Measurements from ENCODE around the gene JUP. TPM values are rescaled to one million over a fixed set of nuclear protein-coding genes. Genes with fewer than 3 reads are reported as not detected.

Gene JUP
- total and polyA plus RNA-seq, 2 of the 13 experiments (the other 11 are each of a cell fraction or from before 2014, with no cell fraction given): 12.1 to 20.6 TPM

GRCh38 chr17:41738077-41738800 lies 48.3 kb downstream of the JUP start (continued):
- TF ChIP-seq MNT (IDR thresholded peaks at IDR 0.05) (peak; percentile 26; the same call in 1 of the 2 replicates), ZNF770 (CRISPR knock-in tag; IDR thresholded peaks at IDR 0.05) (no peak), ZNF670 (CRISPR knock-in tag; IDR thresholded peaks at IDR 0.05; ENCODE audit: borderline replicate concordance) (no peak), ZC3H13 (CRISPR knock-in tag; IDR thresholded peaks at IDR 0.05) (no peak), ZNF282 (IDR thresholded peaks at IDR 0.05; ENCODE audit: partially characterized antibody) (no peak), ZNF431 (CRISPR knock-in tag; IDR thresholded peaks at IDR 0.05; ENCODE audit: borderline replicate concordance, low read depth) (peak; percentile 56; the same call in 1 of the 2 replicates), HMG20B (CRISPR knock-in tag; conservative IDR thresholded peaks at IDR 0.05) (no peak), ZNF639 (CRISPR knock-in tag; conservative IDR thresholded peaks at IDR 0.05) (no peak), SETDB1 (CRISPR knock-in tag; IDR thresholded peaks at IDR 0.05; ENCODE audit: borderline replicate concordance) (no peak), DR1 (CRISPR knock-in tag; IDR thresholded peaks at IDR 0.05) (no peak), ATF2 (CRISPR knock-in tag; IDR thresholded peaks at IDR 0.05) (peak; percentile 67; the same call in 1 of the 2 replicates), CBX1 (IDR thresholded peaks at IDR 0.05; ENCODE audit: low read depth) (no peak), ZSCAN31 (CRISPR knock-in tag; IDR thresholded peaks at IDR 0.05; ENCODE audit: low read depth) (0 out of 2 replicates have a peak, but pooled peaks have one; percentile 21), ZNF205 (CRISPR knock-in tag; IDR thresholded peaks at IDR 0.05) (peak; percentile 49; the same call in 1 of the 2 replicates), POLR2AphosphoS2 (IDR thresholded peaks at IDR 0.05; ENCODE audit: low read depth, low read length) (no peak), FOXA3 (CRISPR knock-in tag; IDR thresholded peaks at IDR 0.05) (peak; percentile 20), GTF3A (CRISPR knock-in tag; conservative IDR thresholded peaks at IDR 0.05) (no peak), ZKSCAN8 (CRISPR knock-in tag; IDR thresholded peaks at IDR 0.05; ENCODE audit: borderline replicate concordance) (peak; percentile 81; the same call in 1 of the 2 replicates), IKZF4 (CRISPR knock-in tag; IDR thresholded peaks at IDR 0.05; ENCODE audit: borderline replicate concordance, low read depth, not compliant biosample characterization) (no peak), SOX5 (CRISPR knock-in tag; IDR thresholded peaks at IDR 0.05; ENCODE audit: borderline replicate concordance) (peak; percentile 36; the same call in 1 of the 2 replicates), ZNF292 (CRISPR knock-in tag; IDR thresholded peaks at IDR 0.05; ENCODE audit: borderline replicate concordance, low read depth) (no peak; the same call in 1 of the 2 replicates), ZBTB1 (CRISPR knock-in tag; IDR thresholded peaks at IDR 0.05; ENCODE audit: borderline replicate concordance) (no peak), ZZZ3 (CRISPR knock-in tag; IDR thresholded peaks at IDR 0.05; ENCODE audit: borderline replicate concordance) (no peak)
